ENCODE data around the gene CNDP2.
"Not testable (repeated sequence)": the region's sequence is repeated elsewhere in the genome, so short reads cannot be mapped to it uniquely, and the experiment has no call there.

Gene CNDP2

GRCh38 chr18:74473976-74474640, 22.1 kb upstream of the CNDP2 start:
- DNase-seq, result no peak

- no peak for DNase-seq
Measured at GRCh38 chr18:74476140-74476539, 20.0 kb upstream of the CNDP2 start.

GRCh38 chr18:74477771-74478170, 18.4 kb upstream of the CNDP2 start:
- DNase-seq, result no peak

GRCh38 chr18:74478316-74478715, 17.8 kb upstream of the CNDP2 start:
- no peak for DNase-seq

- DNase-seq, result no peak
Measured at GRCh38 chr18:74478880-74479279, 17.3 kb upstream of the CNDP2 start.

GRCh38 chr18:74479486-74480148, 16.5 kb upstream of the CNDP2 start:
- DNase-seq, result no peak

- DNase-seq, result no peak
Measured at GRCh38 chr18:74480149-74480651, 16.0 kb upstream of the CNDP2 start.

- no peak for DNase-seq
Measured at GRCh38 chr18:74482697-74483096, 13.5 kb upstream of the CNDP2 start.

- DNase-seq, result no peak
Measured at GRCh38 chr18:74486119-74486849, 9.9 kb upstream of the CNDP2 start.

- no peak for DNase-seq
Measured at GRCh38 chr18:74488354-74488753, 7.8 kb upstream of the CNDP2 start.

- no peak for DNase-seq
Measured at GRCh38 chr18:74488864-74489263, 7.3 kb upstream of the CNDP2 start.

GRCh38 chr18:74489676-74490075, 6.5 kb upstream of the CNDP2 start:
- no peak for DNase-seq

GRCh38 chr18:74492259-74492658, 3.9 kb upstream of the CNDP2 start:
- DNase-seq, result no peak

- DNase-seq, result peak; percentile 31 to 42
Measured at GRCh38 chr18:74493689-74494088, 2.5 kb upstream of the CNDP2 start.

- DNase-seq, result no peak
Measured at GRCh38 chr18:74494514-74494913, 1.6 kb upstream of the CNDP2 start.

GRCh38 chr18:74496508-74497323, 553 bp downstream of the CNDP2 start:
- DNase-seq, result peak; percentile 54 to 58

GRCh38 chr18:74497324-74497676, 1.1 kb downstream of the CNDP2 start:
- no peak for DNase-seq

- DNase-seq, result no peak
Measured at GRCh38 chr18:74497778-74498177, 1.6 kb downstream of the CNDP2 start.

- peak; percentile 81 to 83 for DNase-seq
Measured at GRCh38 chr18:74498712-74499627, 2.8 kb downstream of the CNDP2 start.

- peak; percentile 40 to 45 for DNase-seq
Measured at GRCh38 chr18:74499633-74500032, 3.5 kb downstream of the CNDP2 start.

- DNase-seq, result no peak
Measured at GRCh38 chr18:74500372-74500771, 4.2 kb downstream of the CNDP2 start.

GRCh38 chr18:74500774-74501173, 4.6 kb downstream of the CNDP2 start:
- DNase-seq, result not testable (repeated sequence)

Measured in stimulated activated CD4-positive, alpha-beta T cell treated with anti-CD3 and anti-CD28 coated beads, Interleukin-2, amount 100 ng/mL, for 24 hours (primary cell).